ENCODE results near the gene RBM5.

DNA sequence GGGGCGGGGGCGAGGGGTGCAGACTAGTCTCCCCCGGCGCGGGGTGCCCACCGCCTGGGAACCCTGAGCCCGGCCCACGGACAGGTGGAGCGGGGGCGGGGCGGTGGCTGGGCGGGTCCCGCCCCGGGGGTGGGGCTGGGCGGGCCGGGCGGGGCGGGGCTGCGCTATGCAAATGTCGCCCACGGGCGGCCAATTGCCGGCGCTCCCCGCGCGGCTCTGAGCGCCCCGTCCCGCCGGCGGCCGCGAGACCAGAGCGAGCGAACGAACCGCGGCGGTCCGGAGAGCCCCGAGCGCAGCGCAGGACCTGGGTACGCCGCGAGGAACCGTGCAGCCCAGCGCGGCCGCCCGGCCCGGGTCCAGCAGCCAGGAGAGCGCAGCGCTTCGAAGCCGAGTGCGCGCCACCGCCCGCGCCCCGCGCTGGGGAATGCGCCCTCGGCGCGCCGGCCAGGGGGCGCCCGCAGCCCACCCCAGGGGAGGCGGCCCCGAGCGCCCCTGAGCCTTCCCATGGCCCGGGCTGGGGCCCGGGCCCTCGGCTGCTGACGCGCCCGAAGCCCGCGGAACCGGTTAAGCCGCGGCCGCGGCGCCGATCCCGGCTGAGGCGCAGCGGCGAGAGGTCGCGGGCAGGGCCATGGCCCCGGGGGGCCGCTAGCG is 66.2 kb downstream of the RBM5 start, which contains the start of gene SEMA3F:
- TF ChIP-seq, protein P1, sequence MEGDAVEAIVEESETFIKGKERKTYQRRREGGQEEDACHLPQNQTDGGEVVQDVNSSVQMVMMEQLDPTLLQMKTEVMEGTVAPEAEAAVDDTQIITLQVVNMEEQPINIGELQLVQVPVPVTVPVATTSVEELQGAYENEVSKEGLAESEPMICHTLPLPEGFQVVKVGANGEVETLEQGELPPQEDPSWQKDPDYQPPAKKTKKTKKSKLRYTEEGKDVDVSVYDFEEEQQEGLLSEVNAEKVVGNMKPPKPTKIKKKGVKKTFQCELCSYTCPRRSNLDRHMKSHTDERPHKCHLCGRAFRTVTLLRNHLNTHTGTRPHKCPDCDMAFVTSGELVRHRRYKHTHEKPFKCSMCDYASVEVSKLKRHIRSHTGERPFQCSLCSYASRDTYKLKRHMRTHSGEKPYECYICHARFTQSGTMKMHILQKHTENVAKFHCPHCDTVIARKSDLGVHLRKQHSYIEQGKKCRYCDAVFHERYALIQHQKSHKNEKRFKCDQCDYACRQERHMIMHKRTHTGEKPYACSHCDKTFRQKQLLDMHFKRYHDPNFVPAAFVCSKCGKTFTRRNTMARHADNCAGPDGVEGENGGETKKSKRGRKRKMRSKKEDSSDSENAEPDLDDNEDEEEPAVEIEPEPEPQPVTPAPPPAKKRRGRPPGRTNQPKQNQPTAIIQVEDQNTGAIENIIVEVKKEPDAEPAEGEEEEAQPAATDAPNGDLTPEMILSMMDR (IDR thresholded peaks at IDR 0.05), result peak in 2 of 5 experiments; percentile 11 to 56
- TF ChIP-seq EP300 (IDR thresholded peaks at IDR 0.05), result no peak
- TF ChIP-seq POLR2A (IDR thresholded peaks at IDR 0.05), result peak in 1 of 2 donors; percentile 53
